ENCODE results near the gene CSRP1.
"Not testable (repeated sequence)": the region's sequence is repeated elsewhere in the genome, so short reads cannot be mapped to it uniquely, and the experiment has no call there.

The CSRP1 gene

GRCh38 chr1:201478666-201479065 lies 28.3 kb downstream of the CSRP1 start:
- DNase-seq = not testable (repeated sequence)

- DNase-seq = no peak
Observed at GRCh38 chr1:201476670-201477344, 30.1 kb downstream of the CSRP1 start.

- no peak for DNase-seq
Observed at GRCh38 chr1:201475915-201476669, 30.8 kb downstream of the CSRP1 start.

DNA sequence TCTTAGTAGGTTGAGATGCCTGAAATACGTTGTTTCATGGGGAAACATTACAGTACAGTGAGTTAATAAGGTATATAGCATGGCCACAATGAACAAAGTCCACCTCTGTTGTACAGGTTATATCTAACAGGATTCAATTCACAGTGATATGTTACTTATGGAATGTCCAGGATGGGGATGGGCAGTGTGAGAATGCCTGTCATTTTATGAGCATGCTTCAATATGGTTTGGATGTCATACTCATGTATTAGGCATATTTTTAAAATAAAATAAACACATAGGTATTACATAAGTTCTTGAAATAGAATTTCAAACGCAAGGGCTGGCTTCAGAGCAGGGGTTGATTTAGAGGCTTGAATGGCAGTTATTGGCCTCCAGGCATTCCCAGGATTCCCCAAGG lies 31.8 kb downstream of the CSRP1 start:
- no peak for DNase-seq

DNA sequence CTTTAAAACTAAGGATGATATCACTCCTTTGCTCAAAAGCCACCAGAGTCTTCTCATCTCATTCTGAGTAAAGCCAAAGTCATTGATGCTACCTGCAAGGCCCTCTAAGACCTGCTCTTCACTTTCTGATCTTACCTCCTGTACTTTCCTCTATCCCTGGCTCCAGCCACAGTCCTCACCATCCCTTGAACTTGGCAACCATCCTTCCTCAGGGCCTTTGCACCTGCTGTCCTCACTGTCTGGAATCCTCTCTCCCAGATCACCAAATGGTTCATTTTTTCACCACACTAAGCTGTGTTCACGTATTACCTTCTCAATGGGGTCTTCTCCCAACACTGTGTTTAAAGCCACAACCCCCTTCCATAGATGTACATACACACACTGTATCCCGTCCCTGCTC lies 33.6 kb downstream of the CSRP1 start:
- no peak for DNase-seq

GRCh38 chr1:201472321-201472720 lies 34.6 kb downstream of the CSRP1 start:
- DNase-seq = not testable (repeated sequence)

DNA sequence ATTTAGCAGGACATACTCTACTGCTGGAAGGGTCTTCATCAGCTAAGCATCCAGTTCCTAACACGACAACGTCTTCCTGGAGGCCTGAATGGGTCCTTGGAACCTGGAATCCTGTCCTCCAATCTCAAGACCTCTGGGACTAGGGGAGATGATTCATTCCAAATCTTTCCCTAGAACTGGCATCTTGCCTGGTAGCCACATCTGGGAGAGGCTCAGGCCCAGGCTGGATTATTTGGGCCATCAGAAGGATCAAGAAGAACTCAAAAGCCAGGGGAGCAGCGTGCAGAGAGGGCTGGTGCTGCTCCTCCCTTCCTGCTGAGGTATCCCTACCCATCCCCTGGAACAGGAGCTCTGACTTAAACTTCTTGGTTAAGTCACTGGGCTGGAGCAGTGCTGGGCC lies 35.2 kb downstream of the CSRP1 start:
- DNase-seq = no peak

DNA sequence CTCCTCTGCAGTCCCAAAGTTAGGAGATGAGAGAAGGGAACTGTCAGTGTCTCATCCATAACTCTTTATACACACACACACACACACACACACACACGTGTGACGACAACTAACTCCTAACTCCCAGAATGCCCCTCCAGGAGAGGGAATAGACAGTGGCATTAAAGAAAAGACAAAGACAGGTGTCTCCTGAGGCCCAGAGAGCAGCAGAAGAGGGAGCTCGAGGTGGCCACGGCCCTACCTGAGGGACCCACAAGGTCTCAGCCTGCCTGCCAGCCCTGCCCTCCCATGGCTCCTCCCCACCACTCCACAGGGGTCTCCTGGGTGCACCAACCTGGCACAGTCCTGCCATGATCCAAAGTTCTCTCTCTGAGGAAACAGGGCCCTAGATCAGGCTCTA lies 36.3 kb downstream of the CSRP1 start:
- no peak for DNase-seq

GRCh38 chr1:201469645-201470074 lies 37.3 kb downstream of the CSRP1 start:
- DNase-seq = no peak

GRCh38 chr1:201468844-201469644 lies 37.9 kb downstream of the CSRP1 start, which contains the start of gene PHLDA3:
Gene PHLDA3 (minus strand): TSS chr1:201469188. CDS start chr1:201468786, 402 bp downstream.
- peak in 50 of 51 donors; percentile 40 to 91 (median 80) for DNase-seq

GRCh38 chr1:201468501-201468843 lies 38.5 kb downstream of the CSRP1 start:
- peak in 10 of 51 donors; percentile 20 to 74 (median 50) for DNase-seq

- DNase-seq = no peak
Observed at GRCh38 chr1:201466492-201466891, 40.4 kb downstream of the CSRP1 start.

- DNase-seq = no peak
Observed at GRCh38 chr1:201465698-201466290, 41.1 kb downstream of the CSRP1 start.

GRCh38 chr1:201463071-201463552 lies 43.8 kb downstream of the CSRP1 start:
- peak in 34 of 51 donors; percentile 13 to 79 (median 48) for DNase-seq

DNA sequence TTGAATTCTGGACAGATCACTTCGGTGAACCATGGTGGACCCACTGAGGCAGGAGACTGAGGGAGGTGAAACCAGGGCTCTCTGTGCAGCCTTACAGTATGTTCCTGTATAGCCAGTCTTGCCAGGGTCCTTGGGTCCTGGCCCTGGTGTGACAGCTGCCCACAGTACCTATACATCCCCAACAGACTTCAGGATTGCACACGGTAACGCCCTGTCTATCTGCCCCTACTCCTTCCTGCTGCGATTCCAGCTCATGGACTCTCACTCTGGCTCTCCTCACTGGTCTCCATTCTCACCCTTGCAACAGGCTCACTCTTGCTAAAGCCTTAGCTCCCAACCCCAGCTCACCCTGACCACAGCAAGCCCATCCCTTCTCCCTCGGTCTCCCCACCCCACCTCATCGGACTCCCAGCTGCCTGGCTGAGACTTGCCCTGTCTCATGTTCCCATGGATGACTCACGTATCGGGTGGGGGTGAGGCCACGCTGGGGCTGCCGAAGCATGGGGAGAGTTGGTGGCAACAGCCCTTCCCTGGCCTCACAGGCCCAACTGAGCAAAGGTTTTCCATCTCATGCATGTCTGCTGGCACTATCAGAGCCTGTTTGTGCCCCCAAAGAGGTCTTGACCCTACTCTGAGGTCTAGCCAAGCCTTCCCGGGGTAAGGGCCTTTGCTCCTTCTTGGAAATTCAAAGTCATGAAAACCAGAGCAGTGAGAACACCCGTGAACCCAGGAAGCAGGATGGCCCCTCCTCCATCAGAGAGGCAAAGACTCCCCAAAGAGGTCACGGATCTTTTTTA lies 45.1 kb downstream of the CSRP1 start:
- DNase-seq = peak in 35 of 51 donors; percentile 26 to 82 (median 50)

GRCh38 chr1:201460814-201461644 lies 45.9 kb downstream of the CSRP1 start:
- peak in 4 of 51 donors; percentile 13 to 50 (median 22) for DNase-seq

DNA sequence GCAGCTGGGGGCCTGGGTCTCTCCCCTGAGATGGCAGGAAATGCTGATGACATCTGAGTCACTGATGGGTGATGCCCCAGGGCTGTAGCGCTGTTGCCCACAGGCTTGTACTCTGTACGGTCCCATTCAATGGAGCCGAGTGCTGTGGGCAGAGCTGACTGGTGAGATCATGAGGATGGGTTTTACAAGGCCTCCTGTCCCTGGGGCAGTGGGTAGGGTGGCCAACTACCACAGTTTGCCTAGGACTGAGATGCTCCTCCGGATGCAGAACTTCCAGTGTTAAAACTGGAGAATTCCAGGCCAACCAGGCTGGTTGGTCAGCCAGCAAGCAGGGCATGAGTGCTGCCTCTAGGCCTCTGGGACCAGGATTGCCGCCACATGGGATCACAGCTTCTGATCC lies 47.1 kb downstream of the CSRP1 start:
- no peak for DNase-seq

DNA sequence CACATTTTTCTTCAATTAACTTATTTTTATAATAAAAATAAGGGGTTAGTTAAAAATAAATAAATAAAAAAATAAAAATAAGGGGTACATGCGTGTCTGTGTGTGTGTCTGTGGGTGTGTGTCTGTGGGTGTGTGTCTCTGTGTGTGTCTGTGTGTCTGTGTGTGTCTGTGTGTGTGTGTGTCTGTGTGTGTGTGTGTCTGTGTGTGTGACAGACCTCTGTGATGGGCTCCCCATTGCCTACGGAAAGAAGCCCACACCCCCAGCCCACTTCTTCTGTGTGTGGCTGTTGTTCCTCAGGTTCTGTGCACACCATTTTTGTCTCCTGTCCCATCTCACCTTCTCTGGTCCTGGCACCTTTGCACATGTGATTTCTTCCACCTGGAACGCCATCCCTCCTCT lies 47.9 kb downstream of the CSRP1 start:
- no peak for DNase-seq

GRCh38 chr1:201457508-201457960 lies 49.4 kb downstream of the CSRP1 start:
- no peak for DNase-seq

Measured in hypothalamus (tissue), 51 donors.